Nephron progenitor cell (in vitro differentiated cells): Measurements from ENCODE around the gene SNRK.
A peak's percentile ranks its signal among the peaks of the same experiment; 100 is the strongest.

Source experiments
- DNase-seq: peaks from one replicate; pipeline ENCODE4 v3.0.0; 2021
- H3K27ac Mint-ChIP-seq: 2 replicates; pipeline ENCODE4 v1.8.0; 2021; ENCODE audit warnings: mild to moderate bottlenecking, moderate library complexity, mixed read lengths
- H3K27me3 Mint-ChIP-seq: 2 replicates; pipeline ENCODE4 v1.8.0; 2021; ENCODE audit warnings: mild to moderate bottlenecking, low read depth, mixed read lengths; ENCODE audit not compliant: poor library complexity
- H3K36me3 Mint-ChIP-seq: 2 replicates; pipeline ENCODE4 v1.8.0; 2021; ENCODE audit warnings: low read depth, mixed read lengths
- H3K4me1 Mint-ChIP-seq: 2 replicates; pipeline ENCODE4 v1.8.0; 2021; ENCODE audit warnings: mixed read lengths
- H3K4me3 Mint-ChIP-seq: 2 replicates; pipeline ENCODE4 v1.8.0; 2021; ENCODE audit warnings: mild to moderate bottlenecking, moderate library complexity, mixed read lengths
- H3K9me3 Mint-ChIP-seq: 2 replicates; pipeline ENCODE4 v1.8.0; 2021; ENCODE audit warnings: mild to moderate bottlenecking, moderate library complexity, mixed read lengths
- TF ChIP-seq, protein P1 (sequence below): fragments of 200-600 bp; sonication (generic); IDR thresholded peaks from 2 replicates; pipeline ENCODE4 v1.5.0; 2021; ENCODE audit warnings: antibody characterized with exemption

The SNRK gene

GRCh38 chr3:43362183-43362582 is 75.8 kb downstream of the SNRK start:
- Mint-ChIP-seq H3K27ac (no peak overlapping the region), H3K4me1 (peaks cover 6% of the 10 kb centered on the region), H3K4me3 (no peak overlapping the region), H3K9me3 (peaks cover 10% of the 10 kb centered on the region), H3K27me3 (no peaks in the 10 kb centered on the region), H3K36me3 (peaks cover 5% of the 10 kb centered on the region)
- DNase-seq, result no peak
- TF ChIP-seq, protein P1, sequence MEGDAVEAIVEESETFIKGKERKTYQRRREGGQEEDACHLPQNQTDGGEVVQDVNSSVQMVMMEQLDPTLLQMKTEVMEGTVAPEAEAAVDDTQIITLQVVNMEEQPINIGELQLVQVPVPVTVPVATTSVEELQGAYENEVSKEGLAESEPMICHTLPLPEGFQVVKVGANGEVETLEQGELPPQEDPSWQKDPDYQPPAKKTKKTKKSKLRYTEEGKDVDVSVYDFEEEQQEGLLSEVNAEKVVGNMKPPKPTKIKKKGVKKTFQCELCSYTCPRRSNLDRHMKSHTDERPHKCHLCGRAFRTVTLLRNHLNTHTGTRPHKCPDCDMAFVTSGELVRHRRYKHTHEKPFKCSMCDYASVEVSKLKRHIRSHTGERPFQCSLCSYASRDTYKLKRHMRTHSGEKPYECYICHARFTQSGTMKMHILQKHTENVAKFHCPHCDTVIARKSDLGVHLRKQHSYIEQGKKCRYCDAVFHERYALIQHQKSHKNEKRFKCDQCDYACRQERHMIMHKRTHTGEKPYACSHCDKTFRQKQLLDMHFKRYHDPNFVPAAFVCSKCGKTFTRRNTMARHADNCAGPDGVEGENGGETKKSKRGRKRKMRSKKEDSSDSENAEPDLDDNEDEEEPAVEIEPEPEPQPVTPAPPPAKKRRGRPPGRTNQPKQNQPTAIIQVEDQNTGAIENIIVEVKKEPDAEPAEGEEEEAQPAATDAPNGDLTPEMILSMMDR, result no peak

- peak overlapping the region; percentile 91 for H3K27ac Mint-ChIP-seq
- no peaks in the 10 kb centered on the region for H3K36me3 Mint-ChIP-seq
- no peak overlapping the region for H3K4me3 Mint-ChIP-seq
- H3K4me1 Mint-ChIP-seq, result peaks cover 6% of the 10 kb centered on the region
- no peaks in the 10 kb centered on the region for H3K27me3 Mint-ChIP-seq
- TF ChIP-seq, protein P1, result no peak
- H3K9me3 Mint-ChIP-seq, result peaks cover 2% of the 10 kb centered on the region
- no peak for DNase-seq
These were observed 76.6 kb downstream of the SNRK start for GRCh38 chr3:43362961-43363360.

DNA sequence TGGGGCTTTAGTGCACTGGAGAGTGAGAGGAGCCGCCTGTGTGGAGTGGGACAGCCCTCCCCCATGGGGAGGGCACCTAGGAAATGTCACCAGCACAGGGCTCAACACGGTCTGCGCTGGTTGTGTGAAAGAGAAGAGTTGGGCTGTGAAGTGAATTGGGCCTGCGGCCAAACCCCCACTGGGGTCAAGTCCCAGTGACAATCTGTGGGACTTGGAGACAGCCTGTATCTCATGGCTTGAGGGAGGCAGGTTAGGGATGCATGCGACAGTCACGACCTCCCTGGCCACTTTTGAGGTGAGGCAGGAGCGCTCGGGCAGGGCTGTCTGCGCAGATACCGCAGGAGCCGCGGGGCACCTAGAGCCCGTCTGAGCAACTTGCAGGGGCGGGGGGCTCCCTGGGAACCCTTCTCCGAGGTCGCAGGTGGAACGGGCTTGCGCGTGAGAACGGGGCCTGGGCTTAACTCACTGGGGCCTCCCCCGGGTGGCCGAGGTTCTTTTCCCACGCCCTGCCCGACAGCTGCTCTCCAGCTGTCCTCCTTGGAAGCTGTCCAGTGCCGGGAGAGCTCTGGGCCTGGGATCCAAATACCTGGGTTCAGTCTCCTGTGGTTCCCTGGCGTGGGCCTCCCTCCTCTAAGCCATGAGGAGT is 77.4 kb downstream of the SNRK start:
- Mint-ChIP-seq H3K4me1 (peaks cover 6% of the 10 kb centered on the region), H3K27ac (peak overlapping the region; percentile 91), H3K9me3 (no peaks in the 10 kb centered on the region), H3K27me3 (no peaks in the 10 kb centered on the region), H3K4me3 (no peak overlapping the region), H3K36me3 (no peaks in the 10 kb centered on the region)
- TF ChIP-seq, protein P1, result no peak
- DNase-seq, result no peak

DNA sequence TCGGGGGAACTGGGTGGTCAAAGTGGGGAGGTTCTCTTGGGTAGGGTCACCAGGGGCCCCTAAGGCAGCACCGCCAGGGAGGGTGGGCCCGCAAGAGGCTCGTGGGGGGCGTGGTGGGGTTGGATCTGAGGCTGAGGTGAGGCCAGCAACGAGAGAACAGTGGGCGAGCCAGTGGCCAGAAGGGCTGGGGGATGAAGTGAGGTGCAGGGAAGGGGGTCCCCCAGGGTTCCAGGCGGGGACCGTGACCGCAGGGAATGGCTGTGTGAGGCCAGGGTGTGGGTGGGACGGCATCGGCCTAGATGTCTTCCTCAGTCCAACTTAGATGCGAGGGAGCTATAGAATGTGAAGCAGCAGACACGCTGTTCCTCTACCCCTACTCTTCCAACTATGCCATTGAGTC is 78.2 kb downstream of the SNRK start:
- TF ChIP-seq, protein P1, result no peak
- no peaks in the 10 kb centered on the region for H3K9me3 Mint-ChIP-seq
- no peak overlapping the region for H3K4me3 Mint-ChIP-seq
- H3K4me1 Mint-ChIP-seq, result peaks cover 6% of the 10 kb centered on the region
- no peak for DNase-seq
- no peaks in the 10 kb centered on the region for H3K27me3 Mint-ChIP-seq
- H3K36me3 Mint-ChIP-seq, result no peaks in the 10 kb centered on the region
- H3K27ac Mint-ChIP-seq, result no peak overlapping the region

DNA sequence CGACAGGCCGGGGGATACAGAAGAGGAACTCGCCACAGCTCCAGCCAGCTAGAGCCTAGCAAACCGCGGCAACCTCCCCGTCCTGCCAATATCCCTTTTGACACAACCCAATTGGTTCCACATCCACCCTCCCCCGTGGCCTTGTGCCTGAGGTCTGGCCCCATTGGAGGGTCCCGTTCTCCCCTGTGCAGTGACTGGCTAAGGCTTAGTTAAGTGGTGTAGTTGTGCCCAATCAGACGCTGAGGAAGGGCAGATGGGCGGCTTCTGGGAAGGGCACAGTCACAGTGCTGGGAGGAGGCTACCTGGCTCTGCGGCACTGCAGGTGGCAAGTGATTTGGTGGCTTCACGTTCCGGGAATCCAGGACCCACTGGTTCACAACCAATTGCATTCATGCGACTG is 78.6 kb downstream of the SNRK start:
- Mint-ChIP-seq H3K4me3 (no peak overlapping the region), H3K27ac (peak overlapping the region; percentile 36), H3K27me3 (no peaks in the 10 kb centered on the region), H3K36me3 (no peaks in the 10 kb centered on the region), H3K9me3 (no peaks in the 10 kb centered on the region), H3K4me1 (peaks cover 9% of the 10 kb centered on the region)
- no peak for DNase-seq
- TF ChIP-seq, protein P1, result no peak

- H3K27ac Mint-ChIP-seq, result no peak overlapping the region
- H3K4me1 Mint-ChIP-seq, result peaks cover 17% of the 10 kb centered on the region
- H3K27me3 Mint-ChIP-seq, result no peaks in the 10 kb centered on the region
- DNase-seq, result no peak
- no peaks in the 10 kb centered on the region for H3K9me3 Mint-ChIP-seq
- no peak overlapping the region for H3K4me3 Mint-ChIP-seq
- no peaks in the 10 kb centered on the region for H3K36me3 Mint-ChIP-seq
- TF ChIP-seq, protein P1, result no peak
These were observed 79.4 kb downstream of the SNRK start for GRCh38 chr3:43365601-43366305.
